A549 (cell line): ENCODE measurements around the gene CHADL.

Experiments
- BHLHE40 ChIP-seq: IDR thresholded peaks from 2 replicates; pipeline ENCODE4 v1.6.1; 2012; ENCODE audit warnings: low read depth, low read length, inconsistent platforms
- CTCF ChIP-seq: fragments of >200 bp; sonication (Bioruptor Twin); formaldehyde crosslinking; IDR thresholded peaks from 3 replicates; pipeline ENCODE4 v1.5.1; 2016
- EP300 ChIP-seq, 2 experiments: fragments of >200 bp; sonication (Bioruptor Twin); formaldehyde crosslinking; IDR thresholded peaks; 2 replicates in 1 of 2; 3 replicates in 1 of 2; pipeline ENCODE4 v1.6.1; 2016 to 2017
- ESRRA ChIP-seq: fragments of 150-350 bp; IDR thresholded peaks from 2 replicates; pipeline ENCODE4 v1.6.1; 2014; ENCODE audit warnings: mild to moderate bottlenecking, low read length, borderline replicate concordance
- HDAC2 ChIP-seq: fragments of 200-600 bp; sonication (generic); IDR thresholded peaks from 2 replicates; pipeline ENCODE4 v1.6.1; 2016
- NFE2L2 ChIP-seq: fragments of 150-350 bp; conservative IDR thresholded peaks from 2 replicates; pipeline ENCODE4 v1.6.1; 2014; ENCODE audit warnings: low read length
- NPAS2 ChIP-seq: fragments of 250-450 bp; sonication (Bioruptor Pico); IDR thresholded peaks from 2 replicates; pipeline ENCODE4 v1.8.0; 2022; ENCODE audit warnings: mild to moderate bottlenecking, moderate library complexity, borderline replicate concordance

DNA sequence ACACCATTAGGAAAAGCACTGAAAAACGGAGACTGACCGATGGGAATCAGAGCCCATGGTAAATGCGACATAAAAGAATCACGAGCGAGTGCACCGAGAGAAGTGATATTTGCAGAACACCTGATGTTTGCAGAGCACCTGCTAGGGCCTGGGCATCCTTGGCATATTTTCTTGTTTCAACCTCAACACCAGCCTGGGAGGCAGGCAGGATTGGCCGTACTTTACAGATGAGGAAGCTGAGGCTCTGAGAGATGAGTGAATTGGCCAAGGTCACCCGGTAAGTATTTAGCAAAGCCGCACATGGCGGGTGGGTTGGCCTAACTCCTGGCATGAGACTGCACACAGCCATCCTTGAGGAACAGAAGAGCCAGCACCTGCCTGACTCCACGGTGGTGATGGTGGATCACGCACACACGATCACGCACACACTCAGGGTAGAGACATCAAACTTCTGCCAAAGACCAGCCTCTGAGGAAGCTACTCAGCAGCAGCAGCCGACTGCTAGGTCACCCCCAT is 21.6 kb upstream of the CHADL start:
- TF ChIP-seq CTCF, result no peak
- TF ChIP-seq ESRRA, result no peak
- TF ChIP-seq NPAS2, result no peak
- TF ChIP-seq BHLHE40, result no peak
- no peak for TF ChIP-seq HDAC2
- TF ChIP-seq EP300 (IDR thresholded peaks at IDR 0.05), result no peak
- no peak for TF ChIP-seq NFE2L2
